HepG2 (cell line): ENCODE results near the gene NPDC1. TPM values are rescaled to one million over a fixed set of nuclear protein-coding genes. Genes with fewer than 3 reads are reported as not detected.

ENCODE experiments used
- AFF4 ChIP-seq: sonication (generic); formaldehyde crosslinking; IDR thresholded peaks from 2 replicates; pipeline ENCODE4 v1.4.0; 2020; ENCODE audit warnings: missing genetic modification reagents
- HES4 ChIP-seq: sonication (generic); formaldehyde crosslinking; IDR thresholded peaks from 2 replicates; pipeline ENCODE4 v1.9.0; 2021; ENCODE audit warnings: mild to moderate bottlenecking, missing genetic modification reagents, borderline replicate concordance
- MLX ChIP-seq: IDR thresholded peaks from 2 replicates; pipeline ENCODE4 v1.6.1; 2016
- RFXANK ChIP-seq: IDR thresholded peaks from 2 replicates; pipeline ENCODE4 v1.6.1; 2016
- STAG1 ChIP-seq: sonication (generic); formaldehyde crosslinking; IDR thresholded peaks from 2 replicates; pipeline ENCODE4 v1.4.0; 2020; ENCODE audit warnings: missing genetic modification reagents
- ZKSCAN5 ChIP-seq: sonication (generic); formaldehyde crosslinking; IDR thresholded peaks from 2 replicates; pipeline ENCODE4 v1.5.1; 2020; ENCODE audit warnings: mild to moderate bottlenecking, missing genetic modification reagents
- ZMYM2 ChIP-seq: sonication (generic); formaldehyde crosslinking; IDR thresholded peaks from 2 replicates; pipeline ENCODE4 v1.8.0; 2022; ENCODE audit warnings: mild to moderate bottlenecking, missing genetic modification reagents
- ZNF180 ChIP-seq: sonication (generic); formaldehyde crosslinking; IDR thresholded peaks from 2 replicates; pipeline ENCODE4 v1.4.0; 2020; ENCODE audit warnings: low read depth, missing genetic modification reagents, borderline replicate concordance
- ZNF547 ChIP-seq: sonication (generic); formaldehyde crosslinking; IDR thresholded peaks from 2 replicates; pipeline ENCODE4 v1.5.1; 2020; ENCODE audit warnings: mild to moderate bottlenecking, missing genetic modification reagents
- ZNF687 ChIP-seq: sonication (generic); formaldehyde crosslinking; IDR thresholded peaks from 2 replicates; pipeline ENCODE4 v1.5.1; 2020; ENCODE audit warnings: mild to moderate bottlenecking, missing genetic modification reagents, moderate library complexity
- ZNF776 ChIP-seq: sonication (generic); formaldehyde crosslinking; IDR thresholded peaks from 2 replicates; pipeline ENCODE4 v1.4.0; 2020; ENCODE audit warnings: mild to moderate bottlenecking, missing genetic modification reagents
- polyA plus RNA-seq, 8 experiments: library from polyadenylated mRNA; depleted of rRNA in 3 of 8; stranded (reverse) in 7 of 8; unstranded in 1 of 8; fragments of >200 nt; fragmentation: Illumina TruSeq in 4 of 8; extraction: Trizol in 4 of 8; gene quantifications; 2 replicates each; pipeline versions ENCODE4 v1.2.1 to v1.2.3, GENCODE V29; 2011 to 2016; ENCODE audit warnings: low read depth in 4 of 8, missing spikeins in 1 of 8, mixed read lengths in 1 of 8; ENCODE audit not compliant: insufficient read depth in 1 of 8
- total RNA-seq, 5 experiments: library from RNA; depleted of rRNA; stranded (reverse); fragments of >200 nt; fragmentation: Illumina TruSeq; extraction: Trizol; gene quantifications; 2 replicates each; pipeline ENCODE4 v1.2.3, GENCODE V29; 2016; ENCODE audit warnings: low read depth in 1 of 5
- TF ChIP-seq, protein P1 (sequence below): sonication (generic); formaldehyde crosslinking; IDR thresholded peaks from 2 replicates; pipeline ENCODE4 v1.5.0; 2020; ENCODE audit warnings: mild to moderate bottlenecking, missing genetic modification reagents
- TF ChIP-seq, protein P2 (sequence below): sonication (generic); formaldehyde crosslinking; IDR thresholded peaks from 2 replicates; pipeline ENCODE4 v1.4.0; 2020; ENCODE audit warnings: mild to moderate bottlenecking, missing genetic modification reagents, borderline replicate concordance

NPDC1 gene
- total and polyA plus RNA-seq, 2 of the 13 experiments (the other 11 are each of a cell fraction or from before 2014, with no cell fraction given), result 0.84 to 5.4 TPM

- TF ChIP-seq, protein P1, sequence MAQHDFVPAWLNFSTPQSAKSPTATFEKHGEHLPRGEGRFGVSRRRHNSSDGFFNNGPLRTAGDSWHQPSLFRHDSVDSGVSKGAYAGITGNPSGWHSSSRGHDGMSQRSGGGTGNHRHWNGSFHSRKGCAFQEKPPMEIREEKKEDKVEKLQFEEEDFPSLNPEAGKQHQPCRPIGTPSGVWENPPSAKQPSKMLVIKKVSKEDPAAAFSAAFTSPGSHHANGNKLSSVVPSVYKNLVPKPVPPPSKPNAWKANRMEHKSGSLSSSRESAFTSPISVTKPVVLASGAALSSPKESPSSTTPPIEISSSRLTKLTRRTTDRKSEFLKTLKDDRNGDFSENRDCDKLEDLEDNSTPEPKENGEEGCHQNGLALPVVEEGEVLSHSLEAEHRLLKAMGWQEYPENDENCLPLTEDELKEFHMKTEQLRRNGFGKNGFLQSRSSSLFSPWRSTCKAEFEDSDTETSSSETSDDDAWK (CRISPR knock-in tag), result no peak
- no peak; the same call in 1 of the 2 replicates for TF ChIP-seq ZNF547
- peak; percentile 94 for TF ChIP-seq ZNF687 (CRISPR knock-in tag)
- TF ChIP-seq STAG1 (CRISPR knock-in tag), result no peak
- no peak for TF ChIP-seq RFXANK (CRISPR knock-in tag)
- no peak for TF ChIP-seq ZNF180
- TF ChIP-seq ZNF776, result no peak
- TF ChIP-seq HES4 (CRISPR knock-in tag), result 0 out of 2 replicates have a peak, but pooled peaks have one; percentile 9
- TF ChIP-seq MLX (CRISPR knock-in tag), result no peak
- TF ChIP-seq, protein P2, sequence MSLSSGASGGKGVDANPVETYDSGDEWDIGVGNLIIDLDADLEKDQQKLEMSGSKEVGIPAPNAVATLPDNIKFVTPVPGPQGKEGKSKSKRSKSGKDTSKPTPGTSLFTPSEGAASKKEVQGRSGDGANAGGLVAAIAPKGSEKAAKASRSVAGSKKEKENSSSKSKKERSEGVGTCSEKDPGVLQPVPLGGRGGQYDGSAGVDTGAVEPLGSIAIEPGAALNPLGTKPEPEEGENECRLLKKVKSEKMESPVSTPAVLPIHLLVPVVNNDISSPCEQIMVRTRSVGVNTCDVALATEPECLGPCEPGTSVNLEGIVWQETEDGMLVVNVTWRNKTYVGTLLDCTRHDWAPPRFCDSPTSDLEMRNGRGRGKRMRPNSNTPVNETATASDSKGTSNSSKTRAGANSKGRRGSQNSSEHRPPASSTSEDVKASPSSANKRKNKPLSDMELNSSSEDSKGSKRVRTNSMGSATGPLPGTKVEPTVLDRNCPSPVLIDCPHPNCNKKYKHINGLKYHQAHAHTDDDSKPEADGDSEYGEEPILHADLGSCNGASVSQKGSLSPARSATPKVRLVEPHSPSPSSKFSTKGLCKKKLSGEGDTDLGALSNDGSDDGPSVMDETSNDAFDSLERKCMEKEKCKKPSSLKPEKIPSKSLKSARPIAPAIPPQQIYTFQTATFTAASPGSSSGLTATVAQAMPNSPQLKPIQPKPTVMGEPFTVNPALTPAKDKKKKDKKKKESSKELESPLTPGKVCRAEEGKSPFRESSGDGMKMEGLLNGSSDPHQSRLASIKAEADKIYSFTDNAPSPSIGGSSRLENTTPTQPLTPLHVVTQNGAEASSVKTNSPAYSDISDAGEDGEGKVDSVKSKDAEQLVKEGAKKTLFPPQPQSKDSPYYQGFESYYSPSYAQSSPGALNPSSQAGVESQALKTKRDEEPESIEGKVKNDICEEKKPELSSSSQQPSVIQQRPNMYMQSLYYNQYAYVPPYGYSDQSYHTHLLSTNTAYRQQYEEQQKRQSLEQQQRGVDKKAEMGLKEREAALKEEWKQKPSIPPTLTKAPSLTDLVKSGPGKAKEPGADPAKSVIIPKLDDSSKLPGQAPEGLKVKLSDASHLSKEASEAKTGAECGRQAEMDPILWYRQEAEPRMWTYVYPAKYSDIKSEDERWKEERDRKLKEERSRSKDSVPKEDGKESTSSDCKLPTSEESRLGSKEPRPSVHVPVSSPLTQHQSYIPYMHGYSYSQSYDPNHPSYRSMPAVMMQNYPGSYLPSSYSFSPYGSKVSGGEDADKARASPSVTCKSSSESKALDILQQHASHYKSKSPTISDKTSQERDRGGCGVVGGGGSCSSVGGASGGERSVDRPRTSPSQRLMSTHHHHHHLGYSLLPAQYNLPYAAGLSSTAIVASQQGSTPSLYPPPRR (CRISPR knock-in tag), result 0 out of 2 replicates have a peak, but pooled peaks have one; percentile 27
- no peak for TF ChIP-seq ZKSCAN5 (CRISPR knock-in tag)
- no peak for TF ChIP-seq ZMYM2
- no peak for TF ChIP-seq AFF4 (CRISPR knock-in tag)
These were observed 7.3 kb upstream of the NPDC1 start (continued) for GRCh38 chr9:137052998-137053943.
